PC-9 (cell line): Measurements from ENCODE around the gene RAB11FIP4. TPM values are rescaled to one million over a fixed set of nuclear protein-coding genes. Genes with fewer than 3 reads are reported as not detected.
A peak's percentile ranks its signal among the peaks of the same experiment; 100 is the strongest.

ENCODE experiments used
- BruUV-seq: library from RNA; stranded (reverse); fragments of 400-500 nt; replicated peaks from 2 replicates; lab custom pipeline; 2021; lab: Mats Ljungman, UMichigan
- CTCF ChIA-PET: fragments of 300-600 bp; sonication (Branson Sonifier 250); formaldehyde crosslinking; loops from one replicate; lab custom pipeline; 2022; ENCODE audit warnings: antibody characterized with exemption; lab: Charles Lee
- POLR2A ChIA-PET: fragments of 300-600 bp; sonication (Branson Sonifier 250); formaldehyde crosslinking; loops from one replicate; lab custom pipeline; 2022; ENCODE audit warnings: antibody characterized with exemption; ENCODE audit not compliant: unreplicated experiment; lab: Charles Lee
- DNase-seq, 2 experiments: peaks; one replicate each; pipeline versions ENCODE4 v3.0.0 to v3.0.0-alpha.2; 2015 to 2022; ENCODE audit warnings: mixed read lengths in 1 of 2
- H2AFZ ChIP-seq: fragments of 200-600 bp; sonication (generic); 2 replicates; pipeline ENCODE4 v1.8.1; 2017; ENCODE audit warnings: antibody characterized with exemption
- H3F3A ChIP-seq: fragments of 200-600 bp; sonication (generic); 2 replicates; pipeline ENCODE4 v1.8.1; 2017; ENCODE audit warnings: antibody characterized with exemption, mild to moderate bottlenecking, low read depth; ENCODE audit not compliant: insufficient read depth
- H3K27ac ChIP-seq: fragments of 200-600 bp; sonication (generic); 2 replicates; pipeline ENCODE4 v1.6.1; 2016; ENCODE audit warnings: mixed run types
- H3K27me3 ChIP-seq: fragments of 200-600 bp; sonication (generic); 2 replicates; pipeline ENCODE4 v1.6.1; 2016; ENCODE audit warnings: low read depth, mixed run types; ENCODE audit not compliant: insufficient read depth
- H3K36me3 ChIP-seq: fragments of 200-600 bp; sonication (generic); 2 replicates; pipeline ENCODE4 v1.6.1; 2016; ENCODE audit warnings: low read depth, mixed run types
- H3K4me1 ChIP-seq: fragments of 200-600 bp; sonication (generic); replicated peaks from 2 replicates; pipeline ENCODE4 v1.6.1; 2016; ENCODE audit warnings: mixed run types; ENCODE audit not compliant: insufficient read depth
- H3K4me2 ChIP-seq: fragments of 200-600 bp; sonication (generic); 2 replicates; pipeline ENCODE4 v1.6.1; 2017; ENCODE audit warnings: mixed run types
- H3K4me3 ChIP-seq: fragments of 200-600 bp; sonication (generic); 2 replicates; pipeline ENCODE4 v1.6.1; 2016; ENCODE audit warnings: mixed run types
- H3K79me2 ChIP-seq: fragments of 200-600 bp; sonication (generic); 2 replicates; pipeline ENCODE4 v1.6.1; 2017; ENCODE audit warnings: low read depth, mixed run types
- H3K9me2 ChIP-seq: fragments of 200-600 bp; sonication (generic); 2 replicates; pipeline ENCODE4 v1.8.1; 2017; ENCODE audit warnings: mild to moderate bottlenecking; ENCODE audit not compliant: insufficient read depth
- H3K9me3 ChIP-seq: fragments of 200-600 bp; sonication (generic); 2 replicates; pipeline ENCODE4 v1.8.1; 2016; ENCODE audit warnings: low read depth; ENCODE audit not compliant: insufficient read depth
- H4K20me1 ChIP-seq: fragments of 200-600 bp; sonication (generic); 2 replicates; pipeline ENCODE4 v1.8.1; 2017; ENCODE audit not compliant: insufficient read depth
- EZH2 ChIP-seq: fragments of 200-600 bp; sonication (generic); IDR thresholded peaks from 2 replicates; pipeline ENCODE4 v1.8.0; 2017; ENCODE audit warnings: antibody characterized with exemption, low read depth
- intact Hi-C: fragments of 100-400 bp; cut with micrococcal nuclease; formaldehyde crosslinking; loops from one replicate; pipeline ENCODE4 v1.10.0; 2022; ENCODE audit not compliant: unreplicated experiment
- total RNA-seq: library from RNA; stranded (reverse); gene quantifications from 2 replicates; pipeline ENCODE4 v1.2.3, GENCODE V29; 2021
- TF ChIP-seq, protein P1 (sequence below): fragments of 200-600 bp; sonication (generic); conservative IDR thresholded peaks from 2 replicates; pipeline ENCODE4 v1.6.1; 2017; ENCODE audit warnings: mixed run types, antibody characterized with exemption, mild to moderate bottlenecking, moderate library complexity

The RAB11FIP4 gene
- total RNA-seq, 1 experiment from 2014 or later: 22.9 TPM

DNA sequence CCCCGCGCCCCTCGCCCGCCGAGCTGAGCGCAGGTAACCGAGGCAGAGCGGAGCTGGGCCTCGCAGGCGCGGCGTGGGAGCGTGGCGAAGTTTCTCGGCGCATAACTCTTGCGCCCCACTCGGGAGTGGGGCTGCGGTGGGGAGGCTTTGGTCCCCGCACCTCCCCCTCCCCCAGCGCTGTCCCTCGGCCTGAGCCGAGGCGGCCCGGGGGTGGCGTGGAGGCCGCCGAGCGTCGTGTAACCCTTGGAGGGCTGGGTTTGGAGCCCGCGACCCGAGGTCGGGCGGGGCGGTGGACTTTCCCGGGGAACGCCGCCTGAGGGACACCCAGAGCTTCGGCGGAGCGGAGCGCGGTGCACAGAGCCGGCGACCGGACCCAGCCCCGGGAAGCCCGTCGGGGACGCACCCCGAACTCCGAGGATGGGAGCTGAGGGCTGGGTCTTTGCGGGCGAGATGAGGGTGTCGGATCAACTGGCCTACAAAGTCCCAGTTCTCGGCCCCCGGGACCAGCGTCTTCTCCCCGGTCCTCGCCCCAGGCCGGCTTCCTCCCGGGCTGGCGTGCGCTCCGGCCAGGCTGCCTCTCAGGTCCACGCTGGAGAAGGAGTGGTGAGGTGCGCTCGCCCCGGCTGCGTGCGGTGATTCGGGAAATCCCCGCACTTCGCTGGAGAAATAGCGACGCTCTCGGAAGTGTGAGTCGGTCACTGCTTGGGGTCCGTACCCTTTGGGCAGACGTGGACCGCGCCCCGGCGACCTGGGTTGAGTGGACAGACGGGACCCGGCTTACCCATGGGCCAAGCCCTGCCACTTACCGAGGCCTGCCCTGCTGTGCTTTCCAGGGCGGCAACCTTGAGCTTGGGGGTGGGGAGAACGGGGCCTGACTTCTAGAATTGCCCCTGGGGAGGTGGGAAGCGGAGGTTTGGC lies 168.4 kb downstream of the RAB11FIP4 start:
- H3F3A ChIP-seq: peaks cover 30% of the 10 kb centered on the region; the same call in 1 of the 2 replicates
- peaks cover 57% of the 10 kb centered on the region for H3K79me2 ChIP-seq
- TF ChIP-seq, protein P1, sequence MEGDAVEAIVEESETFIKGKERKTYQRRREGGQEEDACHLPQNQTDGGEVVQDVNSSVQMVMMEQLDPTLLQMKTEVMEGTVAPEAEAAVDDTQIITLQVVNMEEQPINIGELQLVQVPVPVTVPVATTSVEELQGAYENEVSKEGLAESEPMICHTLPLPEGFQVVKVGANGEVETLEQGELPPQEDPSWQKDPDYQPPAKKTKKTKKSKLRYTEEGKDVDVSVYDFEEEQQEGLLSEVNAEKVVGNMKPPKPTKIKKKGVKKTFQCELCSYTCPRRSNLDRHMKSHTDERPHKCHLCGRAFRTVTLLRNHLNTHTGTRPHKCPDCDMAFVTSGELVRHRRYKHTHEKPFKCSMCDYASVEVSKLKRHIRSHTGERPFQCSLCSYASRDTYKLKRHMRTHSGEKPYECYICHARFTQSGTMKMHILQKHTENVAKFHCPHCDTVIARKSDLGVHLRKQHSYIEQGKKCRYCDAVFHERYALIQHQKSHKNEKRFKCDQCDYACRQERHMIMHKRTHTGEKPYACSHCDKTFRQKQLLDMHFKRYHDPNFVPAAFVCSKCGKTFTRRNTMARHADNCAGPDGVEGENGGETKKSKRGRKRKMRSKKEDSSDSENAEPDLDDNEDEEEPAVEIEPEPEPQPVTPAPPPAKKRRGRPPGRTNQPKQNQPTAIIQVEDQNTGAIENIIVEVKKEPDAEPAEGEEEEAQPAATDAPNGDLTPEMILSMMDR: no peak
- DNase-seq: peak in 1 of 2 experiments; percentile 24
- peaks cover 44% of the 10 kb centered on the region for H3K4me1 ChIP-seq
- H4K20me1 ChIP-seq: peaks cover 23% of the 10 kb centered on the region
- peak overlapping the region; percentile 74 for H3K27ac ChIP-seq
- peak overlapping the region; percentile 74 for H2AFZ ChIP-seq
- CTCF ChIA-PET: interaction anchor here (0.7 kb wide), 1 partner anchor 305 kb away, joined by 4 read pairs; no protein-coding TSS in a partner anchor
- no peaks in the 10 kb centered on the region for H3K9me3 ChIP-seq
- no TSS peak for BruUV-seq
- peak overlapping the region; percentile 70 for H3K4me3 ChIP-seq
- no peaks in the 10 kb centered on the region for H3K27me3 ChIP-seq
- H3K9me2 ChIP-seq: no peaks in the 10 kb centered on the region
- POLR2A ChIA-PET: no interaction called here
- intact Hi-C loops: loop anchor here (1.0 to 10.0 kb wide), 3 partner anchors 21 to 95 kb away; no protein-coding TSS in a partner anchor
- peak overlapping the region; percentile 96 for H3K4me2 ChIP-seq
- H3K36me3 ChIP-seq: peaks cover 5% of the 10 kb centered on the region; the same call in 1 of the 2 replicates

GRCh38 chr17:31560616-31561235 lies 169.3 kb downstream of the RAB11FIP4 start:
- CTCF ChIA-PET: interaction anchor here (1.1 kb wide), 1 partner anchor 21 kb away, joined by 6 read pairs; no protein-coding TSS in a partner anchor
- peaks cover 32% of the 10 kb centered on the region for H4K20me1 ChIP-seq
- peak overlapping the region; percentile 74 for H3K27ac ChIP-seq
- peaks cover 30% of the 10 kb centered on the region; the same call in 1 of the 2 replicates for H3F3A ChIP-seq
- H3K9me3 ChIP-seq: no peaks in the 10 kb centered on the region
- no peak overlapping the region for H2AFZ ChIP-seq
- no peaks in the 10 kb centered on the region for H3K27me3 ChIP-seq
- intact Hi-C loops: loop anchor here (2.0 kb wide), 1 partner anchor 20 kb away; no protein-coding TSS in a partner anchor
- peaks cover 66% of the 10 kb centered on the region for H3K79me2 ChIP-seq
- peaks cover 5% of the 10 kb centered on the region; the same call in 1 of the 2 replicates for H3K36me3 ChIP-seq
- peaks cover 53% of the 10 kb centered on the region for H3K4me1 ChIP-seq
- peak overlapping the region; percentile 96 for H3K4me2 ChIP-seq
- no peaks in the 10 kb centered on the region for H3K9me2 ChIP-seq
- TF ChIP-seq, protein P1: no peak
- TF ChIP-seq EZH2: no peak
- peak; percentile 34 to 47 for DNase-seq
- BruUV-seq: TSS peak; percentile 24
- peak overlapping the region; percentile 70 for H3K4me3 ChIP-seq
- POLR2A ChIA-PET: no interaction called here
